Measurements from ENCODE around the gene SLC9A5.

SLC9A5 gene

DNA sequence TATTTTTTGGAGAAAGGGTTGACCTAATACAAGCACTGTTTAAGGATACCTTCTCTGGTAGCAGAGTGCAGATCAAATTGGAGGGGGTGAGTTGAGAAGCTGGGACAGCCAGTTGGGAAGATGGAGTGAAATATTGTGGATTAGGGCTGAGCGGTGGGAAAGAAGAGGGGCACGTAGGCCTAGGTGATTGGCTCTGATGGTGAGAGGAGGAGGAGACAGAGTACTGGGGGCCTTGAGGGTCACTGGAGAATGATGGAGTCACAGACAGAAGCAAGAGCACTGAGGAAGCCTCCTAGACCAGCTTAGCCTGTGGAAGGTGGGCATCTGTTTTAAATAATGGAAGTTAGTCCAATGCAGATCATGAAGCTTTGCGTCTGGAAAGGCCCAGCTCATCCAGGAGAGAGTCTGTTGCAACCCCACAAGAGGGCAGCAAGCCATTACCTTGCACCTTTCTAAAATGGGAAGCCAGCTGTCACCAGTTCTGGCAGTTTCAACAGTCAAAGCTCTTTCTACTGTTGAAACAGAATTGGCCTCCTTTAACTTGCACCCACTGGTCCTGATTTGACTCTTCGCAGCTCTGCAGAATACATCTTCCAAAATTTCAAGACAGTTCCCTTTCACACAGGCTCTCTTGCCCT is 11.8 kb downstream of the SLC9A5 start:
- ATAC-seq (replicated peaks), result peak; percentile 40
- Mint-ChIP-seq H3K36me3 (ENCODE audit: insufficient read depth) (peaks cover 3% of the 10 kb centered on the region), H3K27ac (peak overlapping the region in 1 of 2 donors; percentile 7)

DNA sequence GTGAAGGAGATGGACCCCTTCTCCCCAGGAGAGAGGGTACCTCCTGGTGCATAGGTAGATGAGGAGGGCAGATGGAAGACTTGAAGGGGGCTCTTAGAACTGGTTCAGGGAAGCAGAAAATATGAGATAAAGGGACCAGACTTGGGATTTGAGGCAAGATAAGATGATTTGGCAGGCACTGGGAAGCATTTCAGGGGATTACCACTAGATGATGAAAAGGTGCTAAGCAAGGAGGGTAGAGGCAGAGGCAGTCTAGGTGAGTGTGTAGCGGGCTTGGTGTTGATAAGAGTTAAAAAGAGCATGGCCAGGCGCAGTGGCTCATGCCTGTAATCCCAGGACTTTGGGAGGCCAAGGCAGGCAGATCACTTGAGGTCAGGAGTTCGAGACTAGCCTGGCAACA is 14.4 kb downstream of the SLC9A5 start:
- H3K4me1 Mint-ChIP-seq (ENCODE audit: low read depth in 2 of 2), result no peaks in the 10 kb centered on the region
- peaks cover 3% of the 10 kb centered on the region for H3K36me3 Mint-ChIP-seq (ENCODE audit: insufficient read depth)
- ATAC-seq (replicated peaks), result no peak
- no peaks in the 10 kb centered on the region for H3K9me3 Mint-ChIP-seq
- no peak for DNase-seq
- H3K27ac Mint-ChIP-seq, result no peak overlapping the region
- H3K4me3 Mint-ChIP-seq, result no peak overlapping the region
- H3K27me3 Mint-ChIP-seq, result peaks cover 21 to 24% of the 10 kb centered on the region in 2 donors

More for the DNA sequence above, 11.8 kb downstream of the SLC9A5 start:
- no peaks in the 10 kb centered on the region for H3K4me1 Mint-ChIP-seq (ENCODE audit: low read depth in 2 of 2)
- peak in 1 of 3 experiments; percentile 14 for DNase-seq
- no peaks in the 10 kb centered on the region for H3K9me3 Mint-ChIP-seq
- peaks cover 30 to 45% of the 10 kb centered on the region in 2 donors for H3K27me3 Mint-ChIP-seq
- no peak overlapping the region for H3K4me3 Mint-ChIP-seq

DNA sequence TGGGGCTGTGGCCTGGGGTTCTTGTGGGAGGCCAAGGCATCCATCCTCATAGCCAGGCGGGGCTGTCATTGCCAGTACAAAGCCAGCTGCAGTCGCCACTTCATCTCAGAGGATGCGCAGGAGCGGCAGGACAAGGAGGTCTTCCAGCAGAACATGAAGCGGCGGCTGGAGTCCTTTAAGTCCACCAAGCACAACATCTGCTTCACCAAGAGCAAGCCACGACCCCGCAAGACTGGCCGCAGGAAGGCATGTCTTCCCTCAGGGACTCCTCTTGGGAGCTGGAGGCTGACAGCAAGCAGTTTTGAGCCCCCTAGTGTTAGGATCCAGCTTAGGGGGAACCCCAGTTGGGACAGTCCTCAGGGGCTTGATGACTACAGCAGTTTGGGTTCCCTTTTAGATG is 15.5 kb downstream of the SLC9A5 start:
- ATAC-seq (replicated peaks), result no peak
- Mint-ChIP-seq H3K4me3 (no peak overlapping the region), H3K9me3 (no peaks in the 10 kb centered on the region), H3K27ac (no peak overlapping the region), H3K4me1 (ENCODE audit: low read depth in 2 of 2) (no peaks in the 10 kb centered on the region), H3K27me3 (peaks cover 21 to 24% of the 10 kb centered on the region in 2 donors), H3K36me3 (ENCODE audit: insufficient read depth) (peaks cover 3% of the 10 kb centered on the region)
- no peak for DNase-seq

DNA sequence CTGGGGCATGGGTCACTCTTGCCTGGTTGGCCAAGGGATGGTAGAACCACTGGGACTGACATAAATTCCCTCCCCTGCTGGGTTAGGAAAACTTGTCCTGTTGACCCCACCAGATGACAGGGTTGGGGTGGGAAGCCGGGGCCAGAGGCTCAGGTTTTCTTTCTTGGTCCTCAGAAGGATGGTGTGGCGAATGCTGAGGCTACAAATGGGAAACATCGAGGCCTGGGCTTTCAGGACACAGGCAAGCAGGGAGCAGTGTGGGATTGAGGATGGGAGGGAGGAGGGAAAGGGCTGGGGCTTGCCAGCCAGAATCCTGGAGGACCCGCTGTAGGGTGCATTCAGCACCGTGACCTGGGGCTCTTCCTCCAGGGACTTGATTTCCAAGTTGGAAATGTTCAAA is 16.1 kb downstream of the SLC9A5 start:
- DNase-seq, result no peak
- H3K36me3 Mint-ChIP-seq (ENCODE audit: insufficient read depth), result peaks cover 3% of the 10 kb centered on the region
- no peak overlapping the region for H3K4me3 Mint-ChIP-seq
- no peak overlapping the region for H3K27ac Mint-ChIP-seq
- no peaks in the 10 kb centered on the region for H3K4me1 Mint-ChIP-seq (ENCODE audit: low read depth in 2 of 2)
- ATAC-seq (replicated peaks), result no peak
- peaks cover 21 to 24% of the 10 kb centered on the region in 2 donors for H3K27me3 Mint-ChIP-seq
- no peaks in the 10 kb centered on the region for H3K9me3 Mint-ChIP-seq

DNA sequence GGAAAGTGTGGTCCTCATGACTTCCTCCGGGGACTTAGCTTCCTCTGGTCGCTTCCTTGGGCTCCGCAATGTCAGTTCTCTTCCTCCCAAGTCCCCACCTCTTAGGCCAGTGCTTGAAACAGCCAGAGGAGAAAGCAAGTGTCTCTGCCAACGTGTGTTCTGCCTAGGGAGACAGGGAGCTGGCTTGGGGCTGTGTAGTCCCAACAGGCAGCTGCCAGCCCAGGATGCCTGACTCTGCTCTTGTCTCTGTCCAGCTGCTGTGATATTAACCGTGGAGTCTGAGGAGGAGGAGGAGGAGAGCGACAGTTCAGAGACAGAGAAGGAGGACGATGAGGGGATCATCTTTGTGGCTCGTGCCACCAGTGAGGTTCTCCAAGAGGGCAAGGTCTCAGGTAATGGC is 17.1 kb downstream of the SLC9A5 start:
- Mint-ChIP-seq H3K4me1 (ENCODE audit: low read depth in 2 of 2) (no peaks in the 10 kb centered on the region), H3K9me3 (no peaks in the 10 kb centered on the region), H3K27ac (no peak overlapping the region), H3K36me3 (ENCODE audit: insufficient read depth) (peaks cover 3% of the 10 kb centered on the region), H3K27me3 (peaks cover 21 to 24% of the 10 kb centered on the region in 2 donors), H3K4me3 (no peak overlapping the region)
- no peak for ATAC-seq (replicated peaks)
- DNase-seq, result no peak

DNA sequence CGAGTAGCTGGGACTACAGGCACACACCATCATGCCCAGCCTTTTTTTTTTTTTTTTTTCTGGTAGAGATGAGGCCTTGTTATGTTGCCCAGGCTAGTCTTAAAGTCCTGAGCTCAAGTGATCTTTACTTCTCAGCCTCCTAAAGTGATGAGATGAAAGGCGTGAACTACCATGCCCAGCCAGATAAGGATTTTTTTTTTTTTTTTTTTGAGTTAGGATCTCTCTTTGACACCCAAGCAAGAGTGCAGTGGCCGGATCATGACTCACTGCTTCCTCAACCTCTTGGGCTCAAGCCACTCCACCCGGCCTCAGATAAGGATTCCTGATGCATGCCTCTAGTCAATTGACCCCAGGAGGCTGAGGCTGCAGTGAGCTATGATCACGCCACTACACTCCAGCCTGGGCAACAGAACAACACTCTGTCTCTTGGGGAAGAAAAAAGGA is 19.4 kb downstream of the SLC9A5 start:
- no peaks in the 10 kb centered on the region for H3K4me1 Mint-ChIP-seq (ENCODE audit: low read depth in 2 of 2)
- no peak overlapping the region for H3K4me3 Mint-ChIP-seq
- peaks cover 8 to 11% of the 10 kb centered on the region in 2 donors for H3K27me3 Mint-ChIP-seq
- H3K9me3 Mint-ChIP-seq, result no peaks in the 10 kb centered on the region
- H3K36me3 Mint-ChIP-seq (ENCODE audit: insufficient read depth), result peaks cover 3% of the 10 kb centered on the region
- no peak overlapping the region for H3K27ac Mint-ChIP-seq
- DNase-seq (no peak), ATAC-seq (replicated peaks) (no peak)

DNA sequence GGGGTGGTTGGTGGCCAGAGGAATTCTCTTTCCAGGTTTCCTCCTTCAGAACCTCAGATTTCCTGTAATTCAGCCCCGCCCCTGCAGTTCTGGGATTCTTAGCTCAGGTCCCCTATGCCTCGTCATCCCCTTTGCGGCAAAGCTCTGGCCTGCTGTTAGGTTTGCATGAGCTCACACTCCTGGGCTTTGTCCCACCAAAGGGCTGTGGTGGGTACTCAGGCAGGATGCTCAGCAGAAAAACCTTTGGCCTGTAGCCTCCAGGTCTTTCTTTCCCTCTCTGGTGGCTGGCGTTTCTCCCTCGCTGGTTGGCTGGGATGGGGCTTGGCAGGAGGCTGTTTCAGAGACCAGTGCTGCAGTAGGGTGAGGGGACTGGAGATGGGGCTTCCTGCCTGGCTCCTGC is 21.0 kb downstream of the SLC9A5 start:
- DNase-seq (no peak), ATAC-seq (replicated peaks) (no peak)
- H3K36me3 Mint-ChIP-seq (ENCODE audit: insufficient read depth), result peaks cover 3% of the 10 kb centered on the region
- no peaks in the 10 kb centered on the region for H3K4me1 Mint-ChIP-seq (ENCODE audit: low read depth in 2 of 2)
- no peaks in the 10 kb centered on the region for H3K9me3 Mint-ChIP-seq
- H3K4me3 Mint-ChIP-seq, result no peak overlapping the region
- H3K27me3 Mint-ChIP-seq, result no peaks in the 10 kb centered on the region
- H3K27ac Mint-ChIP-seq, result no peak overlapping the region

DNA sequence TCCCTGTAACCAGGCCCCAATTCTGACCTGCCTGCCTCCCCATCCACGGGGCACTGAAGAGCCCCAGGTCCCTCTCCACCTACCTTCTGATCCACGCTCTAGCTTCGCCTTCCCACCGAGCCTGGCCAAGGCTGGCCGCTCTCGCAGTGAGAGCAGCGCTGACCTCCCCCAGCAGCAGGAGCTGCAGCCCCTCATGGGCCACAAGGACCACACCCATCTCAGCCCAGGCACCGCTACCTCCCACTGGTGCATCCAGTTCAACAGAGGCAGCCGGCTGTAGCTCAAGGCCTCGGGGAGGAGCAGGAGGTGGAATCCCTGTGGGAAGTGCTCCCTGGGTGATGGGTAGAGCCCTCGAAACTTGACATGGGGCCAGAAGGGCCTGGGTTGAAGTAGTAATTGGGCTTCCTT is 22.2 kb downstream of the SLC9A5 start:
- no peak for DNase-seq
- Mint-ChIP-seq H3K9me3 (no peaks in the 10 kb centered on the region), H3K36me3 (ENCODE audit: insufficient read depth) (peaks cover 3% of the 10 kb centered on the region), H3K27me3 (no peaks in the 10 kb centered on the region), H3K4me3 (no peak overlapping the region), H3K27ac (no peak overlapping the region), H3K4me1 (ENCODE audit: low read depth in 2 of 2) (peaks cover 0 to 2% of the 10 kb centered on the region in 2 donors)
- no peak for ATAC-seq (replicated peaks)

DNA sequence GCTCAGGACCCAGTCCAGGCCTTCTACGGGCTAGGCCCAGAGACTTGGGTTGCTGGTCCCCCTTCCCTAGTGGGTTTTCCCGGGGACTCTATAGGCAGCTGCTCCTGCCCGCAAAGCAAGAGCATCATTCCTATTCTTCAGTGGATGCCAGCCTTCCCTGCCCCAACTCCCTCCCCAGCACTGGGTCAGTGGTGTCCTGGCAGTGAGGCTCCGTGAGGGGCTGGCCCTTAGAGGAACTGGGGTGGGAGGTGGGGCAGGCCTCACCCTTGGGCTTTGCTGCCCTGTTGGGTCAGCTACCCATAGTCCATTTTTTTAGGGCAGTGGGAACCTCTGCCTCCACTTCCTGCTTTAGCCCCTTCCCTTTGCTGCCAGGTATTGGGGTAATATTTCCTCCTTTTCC is 22.7 kb downstream of the SLC9A5 start:
- Mint-ChIP-seq H3K4me3 (no peak overlapping the region), H3K27ac (no peak overlapping the region), H3K27me3 (no peaks in the 10 kb centered on the region), H3K36me3 (ENCODE audit: insufficient read depth) (peaks cover 4% of the 10 kb centered on the region), H3K9me3 (no peaks in the 10 kb centered on the region), H3K4me1 (ENCODE audit: low read depth in 2 of 2) (peaks cover 0 to 2% of the 10 kb centered on the region in 2 donors)
- no peak for DNase-seq
- no peak for ATAC-seq (replicated peaks)

DNA sequence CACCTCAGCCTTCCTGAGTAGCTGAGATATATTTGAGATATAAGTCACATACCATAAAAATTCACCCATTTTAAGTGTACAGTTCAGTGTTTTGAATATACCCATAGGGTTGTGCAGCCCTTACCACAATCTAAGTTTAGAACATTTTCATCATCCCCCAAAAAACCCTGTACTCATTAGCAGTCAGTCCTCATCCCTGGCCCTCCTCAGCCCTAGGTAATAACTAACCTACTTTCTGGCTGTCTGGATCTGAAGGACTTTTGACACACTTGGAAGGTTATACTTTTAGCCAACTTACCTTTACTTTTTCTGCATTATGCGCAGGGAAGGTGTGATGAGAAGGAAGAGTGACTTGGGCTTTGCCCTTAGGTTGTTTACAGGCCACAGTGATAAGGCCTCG is 26.5 kb downstream of the SLC9A5 start:
- Mint-ChIP-seq H3K27me3 (no peaks in the 10 kb centered on the region), H3K27ac (no peak overlapping the region), H3K9me3 (no peaks in the 10 kb centered on the region), H3K36me3 (ENCODE audit: insufficient read depth) (peaks cover 7% of the 10 kb centered on the region), H3K4me3 (no peak overlapping the region), H3K4me1 (ENCODE audit: low read depth in 2 of 2) (peaks cover 0 to 9% of the 10 kb centered on the region in 2 donors)
- DNase-seq (no peak), ATAC-seq (replicated peaks) (no peak)

DNA sequence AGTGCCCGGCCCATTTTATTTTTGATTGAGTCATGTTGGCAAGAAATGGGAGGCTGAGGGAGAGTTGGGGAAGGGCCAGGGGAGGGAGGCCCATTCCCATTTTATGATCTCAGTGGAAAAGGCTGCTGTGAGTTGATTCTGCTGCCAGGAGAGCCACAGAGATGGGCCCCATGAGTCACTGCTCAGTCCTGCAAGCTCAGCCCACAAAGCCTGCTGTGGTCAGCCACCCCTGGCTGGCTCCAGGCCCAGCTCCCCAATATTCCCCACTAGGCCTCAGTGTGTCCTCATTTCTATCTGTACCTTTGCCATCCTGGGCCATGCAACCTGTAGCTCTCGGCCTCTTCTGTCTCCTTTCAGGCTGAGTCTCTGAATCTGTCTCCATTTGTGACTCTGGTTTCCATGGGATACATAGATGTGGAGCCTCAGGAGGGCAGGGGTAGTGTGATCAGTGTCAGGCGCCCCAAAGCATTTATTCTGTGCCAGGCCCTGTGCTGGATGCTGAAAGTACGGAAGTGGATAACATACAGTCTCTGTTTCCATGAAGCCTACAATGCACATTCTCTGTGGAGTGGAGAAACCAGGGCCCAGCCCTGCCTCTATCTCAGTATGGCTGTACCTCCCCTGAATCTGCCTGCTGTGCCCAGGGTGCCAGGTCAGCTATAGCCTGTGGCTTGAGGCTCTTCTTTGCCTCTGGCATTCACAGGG is 28.7 kb downstream of the SLC9A5 start:
- Mint-ChIP-seq H3K36me3 (ENCODE audit: insufficient read depth) (peaks cover 10% of the 10 kb centered on the region), H3K4me1 (ENCODE audit: low read depth in 2 of 2) (peaks cover 0 to 9% of the 10 kb centered on the region in 2 donors), H3K4me3 (peak overlapping the region; percentile 61 to 69), H3K27ac (peak overlapping the region; percentile 67 to 81), H3K27me3 (no peaks in the 10 kb centered on the region), H3K9me3 (no peaks in the 10 kb centered on the region)
- ATAC-seq (replicated peaks) (no peak), DNase-seq (no peak)

DNA sequence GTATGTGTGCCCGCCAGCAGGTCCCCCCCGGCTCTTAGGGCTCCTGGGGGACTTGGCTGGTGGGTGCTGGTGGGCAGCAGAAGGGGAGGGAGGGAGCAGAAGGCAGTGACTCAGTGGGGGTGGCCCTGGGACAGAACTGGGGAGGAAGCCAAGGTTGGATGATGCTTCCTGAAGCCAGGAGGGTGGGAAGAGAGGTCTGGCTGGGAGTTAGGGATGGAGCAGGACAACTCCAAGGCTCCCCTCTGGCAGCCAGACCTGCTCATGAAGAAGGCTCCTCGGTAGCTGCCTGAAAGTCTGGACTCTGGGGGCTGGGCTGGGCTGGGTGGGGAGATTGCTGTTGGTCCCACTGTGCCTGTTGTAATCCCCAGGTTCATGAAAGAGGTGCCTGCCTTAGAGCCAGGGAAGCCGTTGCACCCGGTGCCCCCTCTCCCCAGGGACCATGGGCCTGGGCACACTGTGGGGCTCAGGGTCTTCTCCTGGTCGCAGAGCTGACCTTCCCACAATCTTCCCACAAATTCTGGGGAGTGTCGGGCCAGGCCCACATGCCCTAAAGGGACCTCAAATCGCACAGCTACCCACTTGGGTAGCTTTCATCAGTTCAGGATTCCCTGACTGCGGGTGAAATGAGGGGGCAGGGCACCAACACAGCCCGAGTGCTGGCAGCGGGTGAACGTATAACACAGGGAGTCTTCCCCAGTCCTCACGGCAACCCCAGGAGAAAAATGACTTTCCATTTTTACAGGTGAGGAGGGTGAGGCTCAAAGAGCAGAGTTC is 29.4 kb downstream of the SLC9A5 start:
- Mint-ChIP-seq H3K9me3 (no peaks in the 10 kb centered on the region), H3K4me1 (ENCODE audit: low read depth in 2 of 2) (peaks cover 0 to 9% of the 10 kb centered on the region in 2 donors), H3K36me3 (ENCODE audit: insufficient read depth) (peaks cover 10% of the 10 kb centered on the region), H3K27me3 (no peaks in the 10 kb centered on the region), H3K27ac (peak overlapping the region; percentile 77 to 81), H3K4me3 (peak overlapping the region; percentile 75 to 83)
- ATAC-seq (replicated peaks), result no peak
- no peak for DNase-seq

DNA sequence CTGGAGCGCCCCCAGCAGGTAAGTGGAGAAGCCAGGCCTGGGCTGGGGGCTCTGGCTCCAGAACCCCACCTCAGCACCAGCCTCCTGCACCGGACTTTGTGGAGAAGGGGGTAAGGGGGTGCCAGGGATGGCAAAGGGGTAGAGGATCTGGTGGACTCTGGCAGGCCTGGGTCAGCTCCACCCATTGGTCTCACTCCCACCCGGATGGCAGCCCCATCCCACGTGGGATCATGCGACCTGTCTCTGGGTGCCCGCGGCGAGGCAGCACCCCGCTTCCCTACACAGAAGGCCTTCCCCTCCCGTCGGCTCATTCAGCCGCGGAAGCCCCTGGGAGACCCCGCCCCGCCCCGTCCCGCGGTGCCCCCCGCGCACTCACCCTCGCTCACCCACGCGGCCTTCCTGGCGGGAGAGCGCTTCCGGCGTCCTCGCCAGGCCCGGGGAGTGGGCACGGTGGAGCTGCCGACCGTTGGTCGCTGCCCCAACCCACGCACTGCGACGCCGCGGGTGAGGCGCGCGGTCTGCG is 30.1 kb downstream of the SLC9A5 start:
- peak in 2 of 3 experiments; percentile 27 to 36 for DNase-seq
- peak overlapping the region; percentile 77 to 81 for H3K27ac Mint-ChIP-seq
- H3K27me3 Mint-ChIP-seq, result no peaks in the 10 kb centered on the region
- H3K36me3 Mint-ChIP-seq (ENCODE audit: insufficient read depth), result peaks cover 12% of the 10 kb centered on the region
- no peaks in the 10 kb centered on the region for H3K9me3 Mint-ChIP-seq
- peaks cover 0 to 9% of the 10 kb centered on the region in 2 donors for H3K4me1 Mint-ChIP-seq (ENCODE audit: low read depth in 2 of 2)
- peak; percentile 61 for ATAC-seq (replicated peaks)
- peak overlapping the region; percentile 75 to 83 for H3K4me3 Mint-ChIP-seq
